C4-2B (cell line): ENCODE results near the gene MCCD1.

ENCODE experiments used
- CTCF ChIP-seq: fragments of 450-650 bp; conservative IDR thresholded peaks from 2 replicates; pipeline ENCODE4 v1.5.1; 2017; ENCODE audit warnings: mild to moderate bottlenecking
- ZFX ChIP-seq: fragments of 450-650 bp; IDR thresholded peaks from 2 replicates; pipeline ENCODE4 v1.6.1; 2017

- TF ChIP-seq CTCF (no peak), ZFX (no peak)
Observed at GRCh38 chr6:31557443-31558317, 28.9 kb downstream of the MCCD1 start.
